Testis (tissue), 3 donors: ENCODE results near the gene SLC25A25. TPM values are rescaled to one million over a fixed set of nuclear protein-coding genes. Genes with fewer than 3 reads are reported as not detected.

Experiments used
- DNase-seq: peaks from one replicate; pipeline ENCODE4 v3.0.0-alpha.2; 2019
- H3K27ac ChIP-seq, 2 donors: fragments of 200-600 bp; sonication (generic); one replicate each; pipeline ENCODE4 v1.5.1; 2019
- H3K27me3 ChIP-seq: fragments of 200-600 bp; sonication (generic); one replicate; pipeline ENCODE4 v1.5.1; 2019
- H3K36me3 ChIP-seq: fragments of 200-600 bp; sonication (generic); one replicate; pipeline ENCODE4 v1.5.1; 2017; ENCODE audit warnings: low read depth; ENCODE audit errors: missing control alignments
- H3K4me1 ChIP-seq: fragments of 200-600 bp; sonication (generic); one replicate; pipeline ENCODE4 v1.5.1; 2019
- H3K4me3 ChIP-seq, 2 donors: fragments of 200-600 bp; sonication (generic); one replicate each; pipeline ENCODE4 v1.5.1; 2017 to 2019
- H3K9me3 ChIP-seq: fragments of 200-600 bp; sonication (generic); one replicate; pipeline ENCODE4 v1.5.1; 2017
- CTCF ChIP-seq, 3 experiments: fragments of 450-650 bp in 2 of 3; fragments of 200-600 bp in 1 of 3; sonication (generic) in 1 of 3; IDR thresholded peaks; one replicate each; pipeline ENCODE4 v1.5.1; 2016 to 2019; ENCODE audit warnings: antibody characterized with exemption in 3 of 3, mild to moderate bottlenecking in 2 of 3, moderate library complexity in 1 of 3
- POLR2A ChIP-seq: fragments of 450-650 bp; IDR thresholded peaks from one replicate; pipeline ENCODE4 v1.6.1; 2017; ENCODE audit warnings: antibody characterized with exemption, mild to moderate bottlenecking, moderate library complexity
- WGBS, 2 donors: methylation state at CpG; one replicate each; pipeline ENCODE4 v1.1.5; 2018; 5-methylcytosine and 5-hydroxymethylcytosine counted together
- intact Hi-C: fragments of 100-400 bp; cut with DNase I; formaldehyde crosslinking; loops from one replicate; pipeline ENCODE4 v1.15.1; 2023; ENCODE audit warnings: low total_unique reads
- polyA plus RNA-seq: library from polyadenylated mRNA; stranded (reverse); fragments of 350-450 nt; fragmentation: Illumina TruSeq; extraction: RNeasy Lipid Tissue Mini Kit (QIAGEN cat#74804); gene quantifications from one replicate; pipeline ENCODE4 v1.2.3, GENCODE V29; 2014; ENCODE audit warnings: low read depth, low replicate concordance; ENCODE audit not compliant: insufficient read depth
- total RNA-seq, 2 donors: library from RNA; depleted of rRNA; stranded (reverse); fragments of >200 nt; gene quantifications; one replicate each; pipeline ENCODE4 v1.2.3, GENCODE V29; 2016

Gene SLC25A25
- total and polyA plus RNA-seq, 3 donors from 2014 or later = 15.0 to 21.1 (median 19.1) TPM

GRCh38 chr9:128055344-128056040, 12.5 kb upstream of the SLC25A25 start:
- WGBS, 2 donors = 41 to 44% methylated on average over 7 of the region's 7 CpGs
- peak; percentile 54 for DNase-seq
- Histone ChIP-seq H3K4me1 (peaks cover 31% of the 10 kb centered on the region), H3K27ac (peak overlapping the region; percentile 80 to 87), H3K4me3 (no peak overlapping the region), H3K27me3 (no peaks in the 10 kb centered on the region), H3K36me3 (no peaks in the 10 kb centered on the region), H3K9me3 (no peaks in the 10 kb centered on the region)
- intact Hi-C loops = no loop called here
- no peak for TF ChIP-seq POLR2A
- TF ChIP-seq CTCF (IDR thresholded peaks at IDR 0.05) = no peak

- DNase-seq = no peak
- Histone ChIP-seq H3K4me3 (no peak overlapping the region), H3K36me3 (no peaks in the 10 kb centered on the region), H3K27ac (peak overlapping the region in 1 of 2 donors; percentile 87), H3K27me3 (no peaks in the 10 kb centered on the region), H3K9me3 (no peaks in the 10 kb centered on the region), H3K4me1 (peaks cover 31% of the 10 kb centered on the region)
- TF ChIP-seq CTCF (IDR thresholded peaks at IDR 0.05) = no peak
- TF ChIP-seq POLR2A = no peak
- 61 to 67% methylated on average over 2 to 3 of the region's 3 CpGs for WGBS, 2 donors
- intact Hi-C loops = no loop called here
These were observed 11.9 kb upstream of the SLC25A25 start for GRCh38 chr9:128056086-128056485.

DNA sequence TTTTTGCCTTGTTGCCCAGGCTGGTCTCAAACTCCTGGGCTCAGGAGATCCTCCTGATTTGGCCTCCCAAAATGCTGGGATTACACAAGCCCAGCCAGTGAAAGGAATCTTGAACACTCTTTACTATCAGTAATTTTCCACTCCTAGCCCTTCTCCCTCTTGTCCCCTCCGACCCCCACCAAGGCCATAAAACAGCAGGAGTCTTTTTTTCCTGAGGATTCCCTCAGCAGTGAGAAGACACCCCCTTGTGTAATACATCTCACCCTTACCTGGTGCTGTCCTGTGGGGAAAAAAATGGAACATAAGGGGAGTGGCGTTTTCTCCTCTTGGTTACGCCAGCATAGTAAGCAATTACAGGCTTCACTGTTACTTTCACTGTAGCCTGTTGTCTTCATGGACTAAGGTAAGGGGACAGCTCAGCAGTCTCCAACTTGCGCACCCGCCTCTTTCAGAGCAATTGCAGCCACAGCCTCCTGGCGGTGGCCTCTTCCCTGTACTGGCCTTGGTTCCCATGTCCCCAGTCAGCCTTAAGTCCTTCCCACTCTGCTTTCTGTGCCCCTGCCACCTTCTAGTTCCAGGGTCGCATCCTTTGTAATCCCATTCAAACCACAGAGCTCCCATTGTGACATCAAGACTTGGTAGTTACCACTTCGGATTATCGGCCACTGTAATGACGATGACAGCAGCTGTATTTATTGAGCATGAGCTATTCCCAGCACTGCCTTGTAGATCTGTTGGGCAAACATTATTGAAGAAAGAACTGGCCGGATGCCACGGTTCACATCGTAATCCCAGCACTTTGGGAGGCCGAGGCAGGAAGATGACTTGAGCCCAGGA, 10.9 kb upstream of the SLC25A25 start:
- TF ChIP-seq POLR2A (no peak), CTCF (IDR thresholded peaks at IDR 0.05) (no peak)
- intact Hi-C loops = no loop called here
- DNase-seq = peak; percentile 33
- Histone ChIP-seq H3K27me3 (no peaks in the 10 kb centered on the region), H3K9me3 (no peaks in the 10 kb centered on the region), H3K36me3 (no peaks in the 10 kb centered on the region), H3K4me1 (peaks cover 31% of the 10 kb centered on the region), H3K4me3 (no peak overlapping the region), H3K27ac (peak overlapping the region in 1 of 2 donors; percentile 87)
- WGBS, 2 donors = 70 to 72% methylated on average over 14 of the region's 14 CpGs

GRCh38 chr9:128057724-128058409, 10.2 kb upstream of the SLC25A25 start:
- intact Hi-C loops = no loop called here
- peaks cover 31% of the 10 kb centered on the region for H3K4me1 ChIP-seq
- 62 to 67% methylated on average over 8 of the region's 8 CpGs for WGBS, 2 donors

More at GRCh38 chr9:128057724-128058409, 10.2 kb upstream of the SLC25A25 start:
- TF ChIP-seq CTCF (IDR thresholded peaks at IDR 0.05) (no peak), POLR2A (no peak)
- DNase-seq = no peak
- Histone ChIP-seq H3K27ac (peak overlapping the region; percentile 27 to 87), H3K9me3 (no peaks in the 10 kb centered on the region), H3K27me3 (no peaks in the 10 kb centered on the region), H3K4me3 (no peak overlapping the region), H3K36me3 (no peaks in the 10 kb centered on the region)
